HG02759 (cell line): ENCODE results near the gene CCNG2.

Experiments
- ATAC-seq: cut with Tn5 transposase; IDR thresholded peaks from one replicate; pipeline ENCODE4 v1.9.1; 2021; ENCODE audit warnings: mild to moderate bottlenecking, moderate library complexity; ENCODE audit not compliant: unreplicated experiment

CCNG2 gene

GRCh38 chr4:77199701-77200100, 42.7 kb downstream of the CCNG2 start:
- ATAC-seq, result no peak

GRCh38 chr4:77201343-77201742, 44.3 kb downstream of the CCNG2 start:
- no peak for ATAC-seq

GRCh38 chr4:77201857-77202256, 44.9 kb downstream of the CCNG2 start:
- ATAC-seq, result no peak

GRCh38 chr4:77202491-77202890, 45.5 kb downstream of the CCNG2 start:
- ATAC-seq, result no peak

GRCh38 chr4:77203380-77204197, 46.6 kb downstream of the CCNG2 start:
- peak; percentile 73 for ATAC-seq

GRCh38 chr4:77204621-77205020, 47.6 kb downstream of the CCNG2 start:
- ATAC-seq, result no peak

- ATAC-seq, result no peak
These were observed 52.0 kb downstream of the CCNG2 start for GRCh38 chr4:77209012-77209411.

GRCh38 chr4:77209936-77210335, 52.9 kb downstream of the CCNG2 start:
- no peak for ATAC-seq

GRCh38 chr4:77215107-77215506, 58.1 kb downstream of the CCNG2 start:
- ATAC-seq, result no peak

GRCh38 chr4:77217526-77217925, 60.5 kb downstream of the CCNG2 start:
- ATAC-seq, result no peak

- ATAC-seq, result no peak
These were observed 62.3 kb downstream of the CCNG2 start for GRCh38 chr4:77219266-77219665.
